Keratinocyte (primary cell): ENCODE measurements around the gene TPPP2.

Experiments
- EZH2 ChIP-seq: IDR thresholded peaks from one replicate; pipeline ENCODE4 v1.6.1; 2012; ENCODE audit warnings: inconsistent platforms, mild to moderate bottlenecking, low read length, moderate library complexity
- TF ChIP-seq, protein P1 (sequence below), 3 experiments: IDR thresholded peaks in 1 of 3; conservative IDR thresholded peaks in 1 of 3; optimal IDR thresholded peaks in 1 of 3; 2 replicates in 2 of 3; 3 replicates in 1 of 3; pipeline versions ENCODE3 to v1.5.1; 2011; ENCODE audit warnings: low read length in 3 of 3, mild to moderate bottlenecking in 3 of 3, moderate library complexity in 2 of 3, control low read depth in 1 of 3, inconsistent platforms in 1 of 3; ENCODE audit not compliant: insufficient read depth in 2 of 3; ENCODE audit errors: extremely low read depth in 1 of 3

DNA sequence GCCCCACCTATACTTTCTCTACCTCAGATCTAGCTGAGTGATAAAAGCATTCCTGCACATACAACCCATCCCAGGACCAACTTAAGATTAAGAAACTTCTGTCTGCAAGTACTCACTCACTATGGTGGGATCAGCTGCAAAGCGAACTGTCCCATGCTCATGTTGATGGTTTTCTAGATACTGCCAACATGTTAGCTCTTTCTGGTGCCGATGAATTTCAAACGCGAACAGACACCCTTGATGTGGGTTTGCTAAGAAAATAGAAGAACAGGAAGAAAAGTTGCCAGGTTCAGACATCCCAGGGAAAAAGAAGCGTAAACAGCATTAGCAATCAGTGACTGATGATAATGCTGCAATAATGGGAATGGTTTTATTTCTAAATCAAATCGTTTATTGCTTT lies 32.5 kb upstream of the TPPP2 start:
- no peak for TF ChIP-seq EZH2
- TF ChIP-seq, protein P1, sequence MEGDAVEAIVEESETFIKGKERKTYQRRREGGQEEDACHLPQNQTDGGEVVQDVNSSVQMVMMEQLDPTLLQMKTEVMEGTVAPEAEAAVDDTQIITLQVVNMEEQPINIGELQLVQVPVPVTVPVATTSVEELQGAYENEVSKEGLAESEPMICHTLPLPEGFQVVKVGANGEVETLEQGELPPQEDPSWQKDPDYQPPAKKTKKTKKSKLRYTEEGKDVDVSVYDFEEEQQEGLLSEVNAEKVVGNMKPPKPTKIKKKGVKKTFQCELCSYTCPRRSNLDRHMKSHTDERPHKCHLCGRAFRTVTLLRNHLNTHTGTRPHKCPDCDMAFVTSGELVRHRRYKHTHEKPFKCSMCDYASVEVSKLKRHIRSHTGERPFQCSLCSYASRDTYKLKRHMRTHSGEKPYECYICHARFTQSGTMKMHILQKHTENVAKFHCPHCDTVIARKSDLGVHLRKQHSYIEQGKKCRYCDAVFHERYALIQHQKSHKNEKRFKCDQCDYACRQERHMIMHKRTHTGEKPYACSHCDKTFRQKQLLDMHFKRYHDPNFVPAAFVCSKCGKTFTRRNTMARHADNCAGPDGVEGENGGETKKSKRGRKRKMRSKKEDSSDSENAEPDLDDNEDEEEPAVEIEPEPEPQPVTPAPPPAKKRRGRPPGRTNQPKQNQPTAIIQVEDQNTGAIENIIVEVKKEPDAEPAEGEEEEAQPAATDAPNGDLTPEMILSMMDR (optimal IDR thresholded peaks at IDR 0.05 in 1 of 3, IDR thresholded peaks at IDR 0.05 in 1 of 3, conservative IDR thresholded peaks at IDR 0.05 in 1 of 3; ENCODE audit: extremely low read depth in 1 of 3, insufficient read depth in 2 of 3, low read length in 3 of 3), result no peak
